ENCODE data around the gene HRNR. TPM values are rescaled to one million over a fixed set of nuclear protein-coding genes. Genes with fewer than 3 reads are reported as not detected.
"Not testable (repeated sequence)": the region's sequence is repeated elsewhere in the genome, so short reads cannot be mapped to it uniquely, and the experiment has no call there.

HRNR gene
- polyA plus RNA-seq (2013, experiment 1 of 2; ENCODE audit: insufficient read length): 0.06 TPM
- polyA plus RNA-seq (2013, experiment 2 of 2; ENCODE audit: insufficient read length): 0.06 TPM

DNA sequence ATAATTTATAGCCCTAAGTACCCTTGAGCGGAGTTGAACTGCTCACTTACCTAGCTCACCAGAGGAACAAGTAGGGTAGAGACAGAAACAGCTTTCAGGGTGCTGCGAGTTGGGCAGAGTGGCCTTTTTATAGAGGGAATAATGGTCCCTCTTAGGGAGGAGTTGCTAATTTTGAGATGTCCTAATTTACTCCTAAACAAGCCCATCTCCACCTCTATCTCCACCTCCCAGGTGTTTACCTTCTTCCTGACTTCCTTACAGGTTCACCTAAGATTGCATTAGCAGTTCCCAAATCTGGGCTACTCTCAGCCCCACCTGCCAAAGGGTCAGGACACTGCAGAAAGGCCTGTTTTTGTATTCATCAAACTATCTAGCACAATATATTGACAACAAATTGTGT is at the start of gene HRNR:
Gene HRNR, minus strand, starts transcription at position 101 of the 400 bp plus-strand sequence. CDS start 940 bp downstream, outside the sequence.
- no peak for DNase-seq

DNA sequence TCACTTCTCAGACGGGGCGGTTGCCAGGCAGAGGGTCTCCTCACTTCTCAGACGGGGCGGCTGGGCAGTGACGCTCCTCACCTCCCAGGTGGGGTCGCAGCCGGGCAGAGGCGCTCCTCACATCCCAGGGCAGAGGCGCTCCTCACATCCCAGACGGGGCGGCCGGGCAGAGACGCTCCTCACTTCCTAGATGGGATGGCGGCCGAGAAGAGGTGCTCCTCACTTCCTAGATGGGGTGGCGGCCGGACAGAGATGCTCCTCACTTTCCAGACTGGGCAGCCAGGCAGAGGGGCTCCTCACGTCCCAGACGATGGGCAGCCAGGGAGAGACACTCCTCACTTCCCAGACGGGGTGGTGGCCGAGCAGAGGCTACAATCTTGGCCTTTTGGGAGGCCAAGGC is 32.4 kb upstream of the HRNR start:
- DNase-seq: not testable (repeated sequence)

DNA sequence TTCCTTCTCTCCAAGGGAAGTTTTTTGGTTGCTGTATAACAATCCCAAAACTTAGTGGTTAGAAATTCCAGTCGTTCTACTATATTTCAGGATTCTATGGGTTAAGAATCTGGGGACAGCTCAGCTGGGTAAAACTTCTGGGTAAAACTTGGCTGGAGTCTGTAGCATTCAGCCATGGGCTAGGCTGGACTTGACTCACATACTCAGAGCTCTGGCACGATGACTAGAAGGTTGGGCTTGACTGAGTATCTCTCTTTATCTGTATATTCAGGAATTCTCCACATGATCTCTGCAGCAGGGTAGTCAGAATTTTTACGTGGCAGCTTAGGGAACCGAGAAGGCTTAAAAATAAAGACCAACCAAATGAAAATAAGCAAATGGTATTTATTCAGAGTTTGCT is 28.2 kb upstream of the HRNR start:
- no peak for DNase-seq

DNA sequence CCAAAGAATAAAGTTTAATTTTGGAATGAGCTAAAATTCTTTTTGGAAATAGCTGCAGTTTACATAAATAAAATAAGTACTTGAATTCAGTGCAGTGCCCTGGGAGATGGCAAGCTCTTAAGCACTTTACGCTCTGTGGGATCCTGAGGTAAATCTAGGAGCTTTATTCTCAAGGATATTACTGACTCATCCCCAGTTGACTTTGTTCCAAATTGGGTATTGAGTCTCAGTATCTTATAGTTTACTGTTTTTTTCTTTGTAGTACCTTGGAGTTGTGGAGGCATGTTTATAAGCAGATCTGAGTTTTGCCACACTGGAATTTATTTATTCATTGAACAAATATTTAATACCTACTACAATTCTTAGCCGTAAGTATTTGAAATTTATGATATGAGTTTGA is 27.4 kb upstream of the HRNR start:
- DNase-seq: no peak

DNA sequence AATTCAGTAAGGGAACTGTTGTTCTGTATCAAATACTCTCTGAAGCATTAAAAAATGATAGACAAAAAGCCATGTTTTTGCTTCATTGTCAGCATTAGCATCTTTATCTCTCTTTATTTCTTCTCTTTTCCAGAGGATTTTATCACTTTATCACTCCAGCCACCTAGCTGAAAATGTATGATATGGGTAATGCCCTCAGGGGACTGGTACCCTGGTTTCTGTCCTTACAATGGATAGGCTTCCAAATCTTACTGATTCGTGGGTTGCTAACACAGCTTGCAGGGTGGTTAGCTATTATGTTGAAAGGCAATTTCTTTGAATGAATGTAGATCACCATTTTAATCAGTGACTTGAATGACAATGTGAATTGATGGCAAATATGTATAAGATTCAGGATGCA is 23.3 kb upstream of the HRNR start:
- DNase-seq: no peak

DNA sequence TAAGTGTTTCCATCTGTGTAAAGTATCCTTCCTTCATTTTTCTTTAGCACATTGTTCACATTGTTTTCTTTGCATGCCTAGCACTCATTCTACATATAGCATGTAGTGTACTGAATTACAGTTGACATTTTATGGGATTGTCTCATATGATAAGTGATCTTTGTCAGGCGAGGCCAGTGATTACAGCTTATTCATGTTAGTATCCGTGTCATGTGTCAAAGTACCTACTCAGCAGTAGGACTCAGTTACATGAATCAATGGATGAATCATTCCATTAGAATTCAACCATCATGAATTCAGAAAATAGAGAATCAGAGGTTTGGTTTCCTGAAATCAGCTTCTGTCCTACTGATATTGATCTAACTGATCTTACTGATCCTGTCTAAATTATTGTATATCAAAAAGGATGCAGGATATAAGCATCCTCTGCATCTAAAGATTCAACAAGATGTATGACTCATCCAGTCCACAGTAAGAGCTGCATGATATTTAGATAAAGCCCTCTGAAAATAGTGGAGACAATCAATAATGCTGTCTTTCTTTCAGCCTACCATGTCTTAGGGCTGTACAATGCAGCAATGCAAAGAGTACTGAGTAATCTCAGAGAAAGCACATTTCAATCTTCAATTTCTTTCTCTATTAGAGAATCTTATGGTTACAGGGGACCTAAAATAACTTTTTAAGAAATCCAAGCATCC is 20.7 kb upstream of the HRNR start:
- DNase-seq: peak; percentile 3

DNA sequence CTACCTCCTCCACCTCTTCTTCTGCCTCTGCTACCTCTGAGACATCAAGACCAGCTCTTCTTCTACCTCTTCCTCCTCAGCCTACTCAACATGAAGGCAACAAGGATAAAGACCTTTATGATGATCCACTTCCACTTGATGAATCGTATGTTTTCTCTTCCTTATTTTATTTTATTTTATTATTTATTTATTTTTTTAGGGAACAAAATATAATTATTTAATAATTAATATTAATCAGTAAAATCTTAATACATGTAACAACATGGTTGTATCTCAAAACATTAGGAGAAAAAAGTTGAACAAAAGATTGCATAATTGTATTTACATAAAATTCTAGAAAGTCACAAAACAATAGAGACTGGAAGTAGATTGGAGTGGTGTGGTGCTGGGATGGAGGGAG is 13.1 kb upstream of the HRNR start:
- DNase-seq: no peak

DNA sequence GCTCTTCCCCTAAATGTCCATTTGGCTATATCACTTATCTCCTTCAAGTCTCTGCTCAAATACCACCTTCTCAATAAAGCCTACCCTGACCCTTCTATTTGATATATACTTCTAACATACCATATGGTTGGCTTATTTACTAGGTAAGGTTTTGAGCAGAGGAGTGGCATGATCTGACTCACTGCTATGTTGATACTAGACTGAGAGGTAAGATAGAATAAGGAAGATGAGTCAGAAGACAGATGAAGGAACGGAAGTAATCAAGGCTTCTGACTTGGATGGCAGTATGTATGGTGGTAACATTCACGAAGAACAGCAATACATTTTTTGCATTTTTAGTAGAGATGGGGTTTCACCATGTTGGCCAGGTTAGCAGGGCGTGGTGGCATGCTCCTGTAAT is 4.8 kb upstream of the HRNR start:
- no peak for DNase-seq

DNA sequence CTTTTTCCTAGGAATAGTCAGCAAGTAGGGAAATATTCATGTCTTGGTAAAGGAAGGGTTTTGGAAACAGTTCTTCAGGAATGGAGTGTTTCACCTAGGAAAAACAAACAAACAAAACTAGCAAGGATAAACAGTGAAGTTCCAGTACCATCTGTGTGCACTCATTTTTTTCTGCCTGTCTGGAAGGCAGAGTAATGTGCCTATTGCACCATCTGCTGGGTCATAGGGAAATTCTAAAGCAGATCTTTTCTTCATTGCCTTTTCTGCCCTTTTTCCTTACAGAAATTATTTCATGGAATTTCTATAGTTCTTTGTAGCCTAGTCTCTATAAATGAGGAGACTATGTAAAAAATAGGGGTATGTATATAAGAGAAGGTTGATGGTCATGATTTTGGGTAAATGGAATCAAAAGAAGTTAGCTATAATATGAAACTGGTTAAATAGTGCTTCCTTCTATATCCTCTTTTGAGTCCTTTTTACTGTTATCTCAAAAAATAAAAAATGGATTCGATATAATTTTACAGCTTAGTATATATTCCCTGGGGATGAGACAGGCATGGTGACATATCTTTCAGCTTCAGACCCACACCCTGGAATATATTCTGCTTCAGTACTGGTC is 3.4 kb upstream of the HRNR start:
- DNase-seq: no peak

DNA sequence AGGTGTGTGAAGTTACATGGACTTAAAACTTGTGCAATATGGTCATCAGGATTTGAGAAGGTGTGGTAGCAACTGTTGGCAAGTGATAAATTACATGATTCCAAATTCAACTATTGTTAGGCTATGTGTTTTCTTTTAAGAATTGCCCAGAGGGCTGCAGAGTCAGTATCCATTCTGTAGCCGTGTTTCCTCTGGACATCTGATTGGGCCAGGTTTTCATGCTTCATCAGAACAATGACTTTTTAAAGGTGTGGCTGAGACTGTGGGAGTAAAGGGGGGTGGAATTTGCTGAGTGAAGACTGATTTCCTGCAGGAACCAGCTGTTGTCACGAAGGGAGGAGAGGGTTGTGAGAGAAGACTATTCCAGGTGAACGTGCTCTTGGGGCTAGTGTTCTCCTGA is 1.7 kb upstream of the HRNR start:
- DNase-seq: no peak

DNA sequence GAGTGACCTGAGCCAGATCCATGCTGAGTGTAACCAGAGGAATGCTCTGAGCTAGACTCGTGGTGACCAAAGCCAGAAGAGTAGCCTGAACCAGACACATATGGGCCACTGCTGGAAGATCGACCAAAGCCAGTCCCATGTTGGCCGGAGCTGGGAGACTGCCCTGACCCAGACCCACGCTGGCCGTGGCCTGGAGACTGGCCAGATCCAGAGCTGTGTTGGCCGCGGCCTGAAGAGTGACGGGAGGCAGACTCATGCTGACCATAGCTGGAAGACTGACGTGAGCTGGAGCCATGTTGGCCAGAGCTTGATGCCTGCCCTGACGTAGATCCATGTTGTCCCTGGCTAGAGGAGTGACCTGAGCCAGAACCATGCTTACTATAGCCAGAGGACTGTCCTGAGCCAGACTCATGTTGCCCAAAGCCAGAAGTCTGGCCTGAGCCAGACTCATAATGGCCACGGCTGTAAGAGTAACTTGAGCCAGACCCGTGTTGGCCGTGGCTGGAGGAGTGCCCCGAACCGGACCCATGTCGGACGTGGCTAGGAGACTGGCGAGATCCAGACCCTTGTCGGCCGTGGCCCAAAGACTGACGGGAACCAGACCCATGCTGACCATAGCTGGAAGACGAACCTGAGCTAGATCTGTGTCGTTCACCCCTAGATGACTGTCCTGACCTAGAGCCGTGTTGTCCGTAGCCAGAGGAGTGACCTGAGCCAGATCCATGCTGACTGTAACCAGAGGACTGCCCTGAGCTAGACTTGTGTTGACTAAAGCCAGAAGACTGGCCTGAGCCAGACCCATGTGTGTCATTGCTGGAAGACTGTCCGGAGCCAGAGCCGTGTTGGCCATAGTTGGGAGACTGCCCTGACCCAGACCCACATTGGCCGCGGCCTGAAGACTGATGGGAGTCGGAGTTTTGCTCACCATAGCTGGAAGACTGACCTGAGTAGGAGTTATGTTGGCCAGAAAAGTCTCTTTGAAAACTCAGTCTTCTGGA is 3.5 kb downstream of the HRNR start:
- no peak for DNase-seq

DNA sequence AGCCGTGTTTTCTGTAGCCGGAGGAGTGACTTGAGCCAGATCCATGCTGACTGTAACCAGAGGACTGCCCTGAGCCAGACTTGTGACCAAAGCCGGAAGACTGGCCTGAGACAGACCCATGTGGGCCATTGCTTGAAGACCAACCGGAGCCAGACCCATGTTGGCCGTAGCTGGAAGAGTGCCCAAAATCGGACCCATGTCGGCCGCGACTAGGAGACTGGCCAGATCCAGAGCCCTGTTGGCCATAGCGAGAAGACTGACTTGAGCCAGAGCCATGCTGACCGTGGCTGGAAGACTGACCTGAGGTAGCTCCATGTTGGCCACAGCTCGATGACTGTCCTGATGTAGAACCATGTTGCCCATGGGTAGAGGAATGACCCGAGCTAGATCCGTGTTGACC is 4.6 kb downstream of the HRNR start:
- DNase-seq: not testable (repeated sequence)

DNA sequence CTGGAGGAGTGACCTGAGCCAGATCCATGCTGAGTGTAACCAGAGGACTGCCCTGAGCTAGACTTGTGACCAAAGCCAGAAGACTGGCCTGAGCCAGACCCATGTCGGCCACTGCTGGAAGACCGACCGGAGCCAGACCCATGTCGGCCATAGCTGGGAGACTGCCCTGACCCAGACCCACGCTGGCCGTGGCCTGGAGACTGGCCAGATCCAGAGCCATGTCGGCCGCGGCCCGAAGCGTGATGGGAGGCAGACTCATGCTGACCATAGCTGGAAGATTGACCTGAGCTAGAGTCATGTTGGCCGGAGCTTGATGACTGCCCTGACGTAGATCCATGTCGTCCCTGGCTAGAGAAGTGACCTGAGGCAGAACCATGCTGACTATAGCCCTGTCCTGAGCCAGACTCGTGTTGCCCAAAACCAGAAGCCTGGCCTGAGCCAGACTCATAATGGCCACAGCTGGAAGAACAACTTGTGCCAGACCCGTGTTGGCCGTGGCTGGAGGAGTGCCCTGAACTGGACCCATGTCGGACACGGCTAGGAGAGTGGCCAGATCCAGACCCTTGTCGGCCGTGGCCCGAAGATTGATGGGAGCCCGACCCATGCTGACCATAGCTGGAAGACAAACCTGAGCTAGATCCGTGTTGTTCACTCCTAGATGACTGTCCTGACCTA is 5.1 kb downstream of the HRNR start:
- DNase-seq: no peak

DNA sequence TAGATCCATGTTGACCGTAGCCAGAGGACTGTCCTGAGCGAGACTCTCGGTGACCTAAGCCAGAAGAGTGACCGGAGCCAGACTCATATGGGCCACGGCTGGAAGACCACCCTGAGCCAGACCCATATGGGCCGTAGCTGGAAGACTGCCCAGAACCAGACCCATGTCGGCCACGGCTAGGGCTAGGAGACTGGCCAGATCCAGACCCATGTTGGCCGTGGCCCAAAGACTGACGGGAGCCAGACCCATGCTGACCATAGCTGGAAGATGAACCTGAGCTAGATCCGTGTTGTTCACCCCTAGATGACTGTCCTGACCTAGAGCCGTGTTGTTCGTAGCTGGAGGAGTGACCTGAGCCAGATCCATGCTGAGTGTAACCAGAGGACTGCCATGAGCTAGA is 8.4 kb downstream of the HRNR start:
- not testable (repeated sequence) for DNase-seq

DNA sequence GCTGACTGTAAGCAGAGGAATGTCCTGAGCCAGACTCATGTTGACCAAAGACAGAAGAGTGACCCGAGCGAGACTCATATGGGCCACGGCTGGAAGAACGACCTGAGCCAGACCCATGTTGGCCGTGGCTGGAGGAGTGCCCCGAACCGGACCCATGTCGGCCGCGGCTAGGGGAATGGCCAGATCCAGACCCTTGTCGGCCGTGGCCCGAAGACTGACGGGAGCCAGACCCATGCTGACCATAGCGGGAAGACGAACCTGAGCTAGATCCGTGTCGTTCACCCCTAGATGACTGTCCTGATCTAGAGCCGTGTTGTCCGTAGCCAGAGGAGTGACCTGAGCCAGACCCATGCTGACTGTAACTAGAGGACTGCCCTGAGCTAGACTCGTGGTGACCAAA is 9.1 kb downstream of the HRNR start:
- not testable (repeated sequence) for DNase-seq

DNA sequence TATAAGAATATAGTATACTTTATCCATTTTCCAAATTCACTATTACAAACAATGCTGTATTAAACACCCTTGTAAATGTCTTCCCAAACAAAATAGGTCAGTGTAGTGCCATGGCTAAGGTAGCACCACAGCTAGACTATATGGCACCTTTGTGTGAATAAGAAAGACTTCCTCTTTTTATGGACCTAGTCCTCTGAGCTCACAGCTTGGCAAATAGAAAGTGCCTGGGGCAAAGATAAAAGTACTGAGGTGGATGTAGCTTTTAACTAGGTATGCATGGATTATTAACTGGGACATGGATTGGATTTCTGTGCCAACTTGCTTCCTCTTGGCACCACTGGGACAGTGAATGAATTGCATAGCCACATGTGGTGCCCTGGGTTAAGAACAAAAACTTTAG is 25.0 kb downstream of the HRNR start:
- DNase-seq: no peak

DNA sequence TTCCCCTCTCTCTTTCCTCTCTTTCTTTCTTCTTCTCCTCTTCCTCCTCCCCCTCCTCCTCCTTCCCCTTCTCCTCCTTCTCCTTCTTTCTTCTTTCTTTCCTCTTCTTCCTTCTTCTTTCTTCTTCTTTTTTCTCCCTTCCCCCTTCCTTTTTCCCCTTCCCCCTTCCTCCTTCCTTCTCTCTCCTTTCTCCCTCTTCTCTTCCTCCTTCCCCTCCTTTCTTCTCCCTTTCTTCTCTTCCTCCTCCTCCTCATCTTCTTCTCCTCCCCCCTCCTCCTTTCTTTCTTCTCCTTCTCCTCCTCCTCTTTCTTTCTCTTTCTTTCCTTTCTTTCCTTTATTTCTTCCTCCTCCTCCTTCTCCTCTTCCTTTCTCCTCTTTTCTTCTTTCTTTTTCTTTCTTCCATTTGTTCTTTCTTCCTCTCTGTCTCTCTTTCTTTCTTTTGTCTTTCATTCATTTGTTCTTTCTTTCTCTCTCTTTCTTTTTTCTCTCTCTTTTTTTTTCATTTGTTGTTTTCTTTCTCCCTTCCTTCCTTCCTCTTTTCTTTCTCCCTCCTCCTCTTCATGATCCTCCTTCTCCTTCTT is 26.5 kb downstream of the HRNR start:
- no peak for DNase-seq

DNA sequence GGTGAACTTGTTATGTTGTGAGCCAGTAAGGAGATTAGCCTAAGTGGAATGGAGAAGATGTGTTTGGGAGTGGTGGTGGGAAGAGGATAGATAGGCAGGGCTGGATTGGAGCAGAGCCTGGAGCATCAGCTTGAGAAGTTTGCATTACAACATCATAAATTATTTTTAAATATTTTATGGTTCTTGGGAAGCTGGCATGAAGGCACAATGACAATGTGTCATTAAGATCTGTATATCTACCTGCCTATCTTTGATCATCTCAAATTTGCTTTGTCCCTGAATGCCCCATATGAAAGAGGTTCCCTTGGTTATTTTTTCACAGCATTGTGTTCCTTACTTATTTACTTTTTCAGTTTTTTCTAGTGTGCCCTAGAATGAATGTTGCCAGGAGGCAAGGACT is 32.3 kb downstream of the HRNR start:
- DNase-seq: no peak

DNA sequence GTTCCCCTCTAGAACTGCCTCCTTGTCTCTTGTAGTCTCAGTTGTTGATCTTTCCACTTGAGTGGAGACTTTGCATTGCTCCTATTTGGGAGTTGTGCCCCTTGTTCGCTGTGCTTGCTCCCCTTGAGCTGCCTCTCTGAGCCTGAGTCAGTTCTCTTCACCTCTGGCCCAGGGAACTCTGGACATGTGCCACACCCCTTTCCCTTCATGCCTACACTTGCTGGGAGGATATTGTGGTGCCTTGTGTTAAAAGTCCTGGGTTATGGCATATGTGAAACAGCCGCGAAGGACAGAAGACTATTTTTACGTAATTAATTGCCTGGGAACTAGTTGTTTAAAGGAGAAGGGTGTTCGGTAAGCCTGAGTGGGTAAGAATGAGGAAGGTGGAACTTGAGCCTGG is 32.7 kb downstream of the HRNR start:
- DNase-seq: no peak

DNA sequence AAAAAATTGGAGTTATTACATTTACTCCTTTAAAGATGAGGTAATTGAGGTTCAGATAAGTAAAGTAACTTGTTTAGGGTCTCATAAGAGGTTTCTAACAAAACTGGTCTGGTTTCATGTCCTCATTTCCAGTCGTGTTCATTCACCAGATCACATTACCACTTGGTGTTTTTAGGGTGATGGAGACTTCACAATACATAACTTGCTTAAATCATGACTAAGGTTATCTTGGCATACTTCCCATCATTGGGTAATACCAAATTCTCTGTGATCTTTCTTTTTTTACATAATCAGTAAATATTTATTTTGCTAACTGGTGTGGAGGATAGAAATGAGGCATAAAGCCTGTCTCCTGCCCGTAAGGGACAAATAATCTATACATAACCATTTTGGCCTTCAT is 33.4 kb downstream of the HRNR start:
- DNase-seq: no peak

DNA sequence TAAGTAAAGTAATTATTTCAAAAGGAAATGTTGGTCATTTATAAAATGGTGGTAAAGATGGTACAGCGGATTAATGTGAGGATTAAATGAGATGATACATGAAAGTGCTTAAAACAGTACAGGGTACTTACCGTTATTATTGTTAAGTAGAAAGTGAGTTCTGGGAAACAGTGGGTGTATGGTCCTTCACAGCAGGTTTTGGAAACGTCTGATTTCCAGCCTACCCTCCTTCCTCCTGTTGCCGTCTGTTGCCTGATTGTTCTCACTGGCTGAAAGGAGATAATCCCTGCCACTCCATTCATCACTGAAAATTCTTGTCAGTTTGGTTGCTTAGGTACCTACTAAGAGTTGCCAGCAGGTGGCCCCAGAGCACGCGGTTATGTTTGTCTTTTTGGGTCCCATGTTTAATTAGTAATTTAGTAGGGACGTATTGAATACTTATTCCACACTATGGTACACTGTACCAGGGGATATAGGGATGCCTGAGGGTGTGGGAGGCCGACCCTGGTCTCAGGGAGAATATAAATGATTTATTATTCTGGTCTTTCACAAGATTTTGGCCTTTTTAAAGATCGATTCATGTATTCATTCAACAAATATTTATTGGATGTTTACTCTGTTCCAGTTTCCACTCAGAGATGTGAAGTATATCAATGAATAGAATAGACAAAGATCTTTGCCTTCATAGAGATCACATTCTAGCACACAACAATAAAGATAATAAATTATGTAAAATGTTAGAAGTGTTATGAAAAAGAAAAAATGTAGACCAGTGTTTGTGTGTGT is 34.1 kb downstream of the HRNR start:
- peak; percentile 58 for DNase-seq

Measured in fibroblast of skin of abdomen (primary cell).